ENCODE data around the gene KCTD11. TPM values are rescaled to one million over a fixed set of nuclear protein-coding genes. Genes with fewer than 3 reads are reported as not detected.
A peak's percentile ranks its signal among the peaks of the same experiment; 100 is the strongest.

Gene KCTD11
- total and polyA plus RNA-seq, 2 of the 13 experiments (the other 11 are each of a cell fraction or from before 2014, with no cell fraction given), result 1.6 to 2.6 TPM

- TF ChIP-seq SMAD1 (CRISPR knock-in tag; IDR thresholded peaks at IDR 0.05; ENCODE audit: borderline replicate concordance, low read depth), result peak; percentile 77; the same call in 1 of the 2 replicates
- no peak for TF ChIP-seq TCF7 (IDR thresholded peaks at IDR 0.05; ENCODE audit: low read depth)
- no peak for TF ChIP-seq ATF7 (IDR thresholded peaks at IDR 0.05)
- no peak for TF ChIP-seq ATF7 (CRISPR knock-in tag; IDR thresholded peaks at IDR 0.05)
- peak; percentile 83; the same call in 1 of the 2 replicates for TF ChIP-seq YEATS2 (CRISPR knock-in tag; IDR thresholded peaks at IDR 0.05; ENCODE audit: borderline replicate concordance)
- no peak for TF ChIP-seq ZBTB42 (CRISPR knock-in tag; IDR thresholded peaks at IDR 0.05)
- TF ChIP-seq ZNF749 (CRISPR knock-in tag; IDR thresholded peaks at IDR 0.05; ENCODE audit: borderline replicate concordance), result no peak
- no peak for TF ChIP-seq HNRNPUL1 (IDR thresholded peaks at IDR 0.05; ENCODE audit: low read depth, low read length)
- no peak for TF ChIP-seq ZNF296 (CRISPR knock-in tag; conservative IDR thresholded peaks at IDR 0.05)
- TF ChIP-seq EED (CRISPR knock-in tag; IDR thresholded peaks at IDR 0.05), result no peak
- peak; percentile 76 for TF ChIP-seq ZNF503 (CRISPR knock-in tag; IDR thresholded peaks at IDR 0.05)
- peak; percentile 66 for TF ChIP-seq XRCC5 (optimal IDR thresholded peaks at IDR 0.05; ENCODE audit: low read length)
- TF ChIP-seq ZSCAN31 (CRISPR knock-in tag; IDR thresholded peaks at IDR 0.05; ENCODE audit: low read depth), result peak; percentile 68; the same call in 1 of the 2 replicates
- TF ChIP-seq GTF2F1 (IDR thresholded peaks at IDR 0.05; ENCODE audit: low read length), result no peak
- no peak; the same call in 1 of the 2 replicates for TF ChIP-seq ZNF205 (CRISPR knock-in tag; IDR thresholded peaks at IDR 0.05)
- no peak for TF ChIP-seq MATR3 (CRISPR knock-in tag; IDR thresholded peaks at IDR 0.05)
- TF ChIP-seq E2F2 (CRISPR knock-in tag; IDR thresholded peaks at IDR 0.05; ENCODE audit: borderline replicate concordance), result no peak
- peak; percentile 84; the same call in 1 of the 2 replicates for TF ChIP-seq ZMAT3 (CRISPR knock-in tag; conservative IDR thresholded peaks at IDR 0.05)
- TF ChIP-seq ZBTB8A (CRISPR knock-in tag; IDR thresholded peaks at IDR 0.05; ENCODE audit: borderline replicate concordance, low read depth), result no peak
- TF ChIP-seq ZNF451 (CRISPR knock-in tag; IDR thresholded peaks at IDR 0.05), result no peak
- peak; percentile 26; the same call in 1 of the 2 replicates for TF ChIP-seq RARA (CRISPR knock-in tag; IDR thresholded peaks at IDR 0.05)
- TF ChIP-seq MXI1 (IDR thresholded peaks at IDR 0.05; ENCODE audit: borderline replicate concordance, low read depth, low read length), result peak; percentile 83; the same call in 1 of the 3 replicates
- TF ChIP-seq HDAC6 (IDR thresholded peaks at IDR 0.05; ENCODE audit: low read depth, low read length), result no peak
- TF ChIP-seq ERF (CRISPR knock-in tag; IDR thresholded peaks at IDR 0.05), result peak; percentile 79; the same call in 1 of the 2 replicates
- peak; percentile 78 for TF ChIP-seq ASH2L (IDR thresholded peaks at IDR 0.05; ENCODE audit: insufficient read length, low read depth, low read length)
- no peak for TF ChIP-seq MLLT10 (CRISPR knock-in tag; IDR thresholded peaks at IDR 0.05)
- TF ChIP-seq ZBTB14 (CRISPR knock-in tag; IDR thresholded peaks at IDR 0.05), result peak; percentile 39; the same call in 1 of the 2 replicates
- no peak for TF ChIP-seq ARNT2 (CRISPR knock-in tag; IDR thresholded peaks at IDR 0.05; ENCODE audit: low read depth)
- no peak for TF ChIP-seq ZFP36 (IDR thresholded peaks at IDR 0.05; ENCODE audit: borderline replicate concordance, low read depth, low read length, partially characterized antibody)
Observed at GRCh38 chr17:7329374-7329996, 22.5 kb upstream of the KCTD11 start (continued).
